Testis (tissue), 2 donors: ENCODE measurements around the gene AP1M2.

Experiments used
- POLR2A ChIP-seq: fragments of 450-650 bp; IDR thresholded peaks from one replicate; pipeline ENCODE4 v1.6.1; 2017; ENCODE audit warnings: antibody characterized with exemption, mild to moderate bottlenecking, moderate library complexity
- TF ChIP-seq, protein P1 (sequence below), 3 experiments: fragments of 450-650 bp in 2 of 3; fragments of 200-600 bp in 1 of 3; sonication (generic) in 1 of 3; IDR thresholded peaks; one replicate each; pipeline ENCODE4 v1.5.1; 2016 to 2019; ENCODE audit warnings: antibody characterized with exemption in 3 of 3, mild to moderate bottlenecking in 2 of 3, moderate library complexity in 1 of 3

DNA sequence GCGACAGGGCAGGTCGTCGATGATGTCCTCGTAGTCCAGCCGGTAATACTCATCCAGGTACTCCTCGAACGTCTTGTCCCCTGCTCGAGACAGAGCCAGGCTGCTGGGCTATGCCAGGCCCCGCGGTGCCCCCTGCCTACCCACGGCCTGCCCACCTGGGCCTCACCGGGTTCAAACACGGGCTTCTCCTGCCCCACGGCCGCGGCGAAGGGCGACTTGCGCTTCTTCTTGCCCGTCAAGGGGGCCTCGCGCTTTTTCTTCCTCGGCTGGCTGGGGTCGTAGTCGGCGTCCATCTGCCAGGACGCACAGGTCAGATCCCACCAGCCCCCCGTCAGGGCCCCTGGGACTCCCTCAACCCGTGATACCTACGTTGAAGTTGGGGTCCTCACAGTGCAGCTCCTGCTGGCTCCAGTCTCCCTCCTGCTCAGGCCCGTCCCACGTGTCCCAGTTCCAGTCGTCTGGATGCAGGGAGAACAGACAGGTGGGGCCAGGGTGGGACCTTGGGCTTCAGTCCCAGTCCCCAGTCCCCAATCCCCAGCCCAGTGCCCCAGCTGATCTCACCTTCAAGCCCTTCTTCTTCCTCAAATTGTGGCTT is 29.4 kb downstream of the AP1M2 start:
- TF ChIP-seq, protein P1, sequence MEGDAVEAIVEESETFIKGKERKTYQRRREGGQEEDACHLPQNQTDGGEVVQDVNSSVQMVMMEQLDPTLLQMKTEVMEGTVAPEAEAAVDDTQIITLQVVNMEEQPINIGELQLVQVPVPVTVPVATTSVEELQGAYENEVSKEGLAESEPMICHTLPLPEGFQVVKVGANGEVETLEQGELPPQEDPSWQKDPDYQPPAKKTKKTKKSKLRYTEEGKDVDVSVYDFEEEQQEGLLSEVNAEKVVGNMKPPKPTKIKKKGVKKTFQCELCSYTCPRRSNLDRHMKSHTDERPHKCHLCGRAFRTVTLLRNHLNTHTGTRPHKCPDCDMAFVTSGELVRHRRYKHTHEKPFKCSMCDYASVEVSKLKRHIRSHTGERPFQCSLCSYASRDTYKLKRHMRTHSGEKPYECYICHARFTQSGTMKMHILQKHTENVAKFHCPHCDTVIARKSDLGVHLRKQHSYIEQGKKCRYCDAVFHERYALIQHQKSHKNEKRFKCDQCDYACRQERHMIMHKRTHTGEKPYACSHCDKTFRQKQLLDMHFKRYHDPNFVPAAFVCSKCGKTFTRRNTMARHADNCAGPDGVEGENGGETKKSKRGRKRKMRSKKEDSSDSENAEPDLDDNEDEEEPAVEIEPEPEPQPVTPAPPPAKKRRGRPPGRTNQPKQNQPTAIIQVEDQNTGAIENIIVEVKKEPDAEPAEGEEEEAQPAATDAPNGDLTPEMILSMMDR (IDR thresholded peaks at IDR 0.05): no peak
- no peak for TF ChIP-seq POLR2A
